Brain microvascular endothelial cell (primary cell): ENCODE data around the gene ABL2.

Experiments
- DNase-seq: peaks from one replicate; pipeline ENCODE4 v3.0.0-alpha.2; 2020
- H3K27ac ChIP-seq: fragments of 250-450 bp; sonication (Bioruptor Pico); 2 replicates; pipeline ENCODE4 v1.5.1; 2020; ENCODE audit warnings: mild to moderate bottlenecking, moderate library complexity
- H3K27me3 ChIP-seq: fragments of 250-450 bp; sonication (Bioruptor Pico); replicated peaks from 2 replicates; pipeline ENCODE4 v1.5.1; 2020; ENCODE audit warnings: mild to moderate bottlenecking
- H3K36me3 ChIP-seq: fragments of 250-450 bp; sonication (Bioruptor Pico); replicated peaks from 2 replicates; pipeline ENCODE4 v1.5.1; 2020; ENCODE audit warnings: mild to moderate bottlenecking
- H3K4me3 ChIP-seq: 2 replicates; pipeline ENCODE4 v1.5.1; 2011; ENCODE audit warnings: low read depth, mild to moderate bottlenecking, control low read depth, low read length, moderate library complexity
- in situ Hi-C: cut with HindIII; loops from 2 replicates; pipeline ENCODE4 v1.10.0; 2017; ENCODE audit warnings: low sequenced_read_pairs, low pct_ligation_motif_present
- TF ChIP-seq, protein P1 (sequence below): IDR thresholded peaks from 2 replicates; pipeline ENCODE4 v1.5.1; 2011; ENCODE audit warnings: low read depth, mild to moderate bottlenecking, moderate library complexity, low read length, control low read depth, inconsistent platforms; ENCODE audit errors: missing control alignments

Gene ABL2

DNA sequence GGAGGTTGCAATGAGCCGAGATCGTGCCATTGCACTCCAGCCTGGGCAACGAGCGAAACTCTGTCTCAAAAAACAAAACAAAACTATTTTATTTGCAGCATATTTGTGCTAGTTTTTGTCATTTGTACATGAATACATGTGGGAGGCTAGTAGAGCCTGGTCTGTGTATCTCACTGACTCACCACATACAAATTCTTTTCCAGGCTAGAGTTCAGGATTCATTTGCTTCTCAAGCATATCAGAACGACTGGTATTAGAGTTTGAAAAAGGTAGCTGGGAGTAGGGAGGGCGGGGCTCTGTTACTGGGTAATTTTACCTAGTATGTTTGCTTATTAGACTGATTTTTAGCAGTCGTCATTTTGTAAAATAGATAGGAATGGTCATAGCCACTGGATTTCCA lies 152.1 kb downstream of the ABL2 start:
- peak overlapping the region; percentile 47 for H3K27ac ChIP-seq
- in situ Hi-C loops, result no loop called here
- H3K36me3 ChIP-seq, result no peaks in the 10 kb centered on the region
- H3K27me3 ChIP-seq, result no peaks in the 10 kb centered on the region
- TF ChIP-seq, protein P1, sequence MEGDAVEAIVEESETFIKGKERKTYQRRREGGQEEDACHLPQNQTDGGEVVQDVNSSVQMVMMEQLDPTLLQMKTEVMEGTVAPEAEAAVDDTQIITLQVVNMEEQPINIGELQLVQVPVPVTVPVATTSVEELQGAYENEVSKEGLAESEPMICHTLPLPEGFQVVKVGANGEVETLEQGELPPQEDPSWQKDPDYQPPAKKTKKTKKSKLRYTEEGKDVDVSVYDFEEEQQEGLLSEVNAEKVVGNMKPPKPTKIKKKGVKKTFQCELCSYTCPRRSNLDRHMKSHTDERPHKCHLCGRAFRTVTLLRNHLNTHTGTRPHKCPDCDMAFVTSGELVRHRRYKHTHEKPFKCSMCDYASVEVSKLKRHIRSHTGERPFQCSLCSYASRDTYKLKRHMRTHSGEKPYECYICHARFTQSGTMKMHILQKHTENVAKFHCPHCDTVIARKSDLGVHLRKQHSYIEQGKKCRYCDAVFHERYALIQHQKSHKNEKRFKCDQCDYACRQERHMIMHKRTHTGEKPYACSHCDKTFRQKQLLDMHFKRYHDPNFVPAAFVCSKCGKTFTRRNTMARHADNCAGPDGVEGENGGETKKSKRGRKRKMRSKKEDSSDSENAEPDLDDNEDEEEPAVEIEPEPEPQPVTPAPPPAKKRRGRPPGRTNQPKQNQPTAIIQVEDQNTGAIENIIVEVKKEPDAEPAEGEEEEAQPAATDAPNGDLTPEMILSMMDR, result no peak
- DNase-seq, result peak; percentile 68
- H3K4me3 ChIP-seq, result no peak overlapping the region

DNA sequence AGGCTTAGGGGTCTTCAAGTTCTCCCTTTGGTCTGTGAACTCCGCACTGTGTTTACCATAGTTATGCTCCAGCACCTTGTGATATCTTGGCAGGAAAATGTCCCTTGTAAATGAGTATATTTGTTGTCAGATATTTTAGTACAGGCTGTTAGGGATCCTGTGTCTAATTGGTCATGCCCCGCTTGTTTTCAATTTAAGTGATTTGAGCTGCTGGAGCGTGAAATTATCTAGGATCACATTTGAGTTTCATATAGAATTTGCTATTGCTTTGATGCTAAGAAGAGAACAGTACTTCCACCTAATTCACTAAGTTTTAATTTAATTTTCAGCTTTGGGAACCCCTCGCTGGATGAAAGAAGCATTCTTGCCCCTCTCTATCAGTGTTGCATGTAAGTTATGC lies 163.0 kb downstream of the ABL2 start:
- Histone ChIP-seq H3K4me3 (no peak overlapping the region), H3K27ac (no peak overlapping the region), H3K36me3 (peaks cover 15% of the 10 kb centered on the region), H3K27me3 (no peaks in the 10 kb centered on the region)
- DNase-seq, result no peak
- TF ChIP-seq, protein P1, result no peak
- in situ Hi-C loops, result no loop called here

DNA sequence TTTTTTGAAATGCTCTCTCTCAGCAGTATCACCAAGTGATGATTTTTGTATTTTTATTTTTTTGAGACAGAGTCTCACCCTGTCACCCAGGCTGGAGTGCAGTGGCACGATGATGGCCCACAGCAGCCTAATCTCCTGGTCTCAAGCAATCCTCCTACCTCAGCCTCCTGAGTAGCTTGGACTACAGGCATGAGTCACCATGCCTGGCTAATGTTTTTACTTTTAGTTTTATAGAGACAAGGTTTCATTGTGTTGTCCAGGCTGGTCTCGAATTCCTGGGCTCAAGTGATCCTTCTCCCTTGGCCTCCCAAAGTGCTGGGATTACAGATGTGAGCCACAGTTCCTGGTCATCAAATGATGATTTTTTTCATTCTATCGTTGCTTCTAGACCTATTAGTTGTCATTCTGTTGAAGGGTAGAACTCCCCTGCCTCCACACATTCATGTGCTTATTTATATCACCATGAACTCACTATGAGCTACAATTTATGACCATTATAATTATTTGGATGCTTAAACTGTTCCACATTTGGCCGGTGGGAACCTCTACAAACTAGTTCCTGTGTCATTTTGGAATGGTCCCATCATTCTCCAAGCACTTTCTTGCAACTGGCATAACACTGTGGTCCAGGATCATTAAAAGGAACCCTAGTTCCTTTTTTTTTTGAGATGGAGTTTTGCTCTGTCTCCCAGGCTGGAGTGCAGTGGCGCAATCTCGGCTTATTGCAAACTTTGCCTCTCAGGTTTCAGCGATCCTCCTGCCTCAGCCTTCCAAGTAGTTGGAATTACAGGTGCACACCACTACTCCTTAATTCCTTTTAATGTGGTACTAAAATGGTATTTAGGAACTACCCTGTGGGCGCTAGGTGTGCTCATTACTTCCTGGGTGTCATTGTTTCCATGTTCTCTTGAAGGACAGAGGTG lies 167.9 kb downstream of the ABL2 start:
- Histone ChIP-seq H3K27me3 (no peaks in the 10 kb centered on the region), H3K27ac (no peak overlapping the region), H3K36me3 (peaks cover 6% of the 10 kb centered on the region), H3K4me3 (no peak overlapping the region)
- TF ChIP-seq, protein P1, result no peak
- in situ Hi-C loops, result no loop called here
- no peak for DNase-seq

DNA sequence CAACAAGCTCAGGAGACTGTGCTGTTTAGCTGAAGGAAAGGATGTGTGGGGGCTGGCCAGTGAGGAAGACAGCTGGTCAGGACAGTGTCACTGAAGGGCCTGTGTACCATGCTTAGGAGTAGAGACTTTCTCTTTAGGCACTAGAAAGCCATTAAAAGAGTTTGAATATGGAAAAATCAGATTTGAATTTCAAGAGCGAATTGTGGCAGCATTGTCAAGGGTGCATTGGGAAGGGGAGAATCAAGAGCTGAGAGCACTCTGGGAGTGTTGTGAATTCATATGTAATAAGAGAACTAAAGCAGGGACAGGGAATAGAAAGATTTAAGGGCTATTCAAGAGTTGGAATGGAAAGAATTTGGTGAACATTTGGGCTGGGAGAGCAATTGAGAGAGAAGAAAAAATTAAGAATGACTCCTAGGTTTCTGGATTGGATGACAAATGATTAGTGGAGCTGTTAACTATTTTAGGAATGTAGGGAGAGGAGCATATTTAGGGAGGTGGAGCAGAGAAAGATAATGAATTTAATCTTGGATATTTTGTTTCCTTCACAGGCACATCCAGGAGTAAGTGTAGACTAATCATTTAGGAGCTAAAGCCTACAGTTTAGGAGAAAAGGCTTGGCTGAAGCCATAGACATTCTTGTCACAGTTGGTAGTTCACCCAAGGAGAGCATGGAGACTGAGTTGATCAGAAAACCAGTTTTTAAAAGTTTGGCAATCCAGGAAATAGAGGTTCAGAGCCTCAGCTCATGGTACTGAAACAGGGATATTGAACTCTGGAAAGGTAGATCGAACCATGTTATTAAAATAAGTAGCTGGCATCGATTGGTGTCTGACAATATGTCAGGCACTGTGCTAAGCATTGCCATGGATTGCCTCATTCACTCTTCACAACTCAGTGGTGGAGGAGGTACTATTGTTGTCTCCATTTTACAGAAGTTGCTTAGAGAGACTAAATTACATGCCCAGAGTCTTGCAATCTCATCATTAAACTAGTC lies 170.7 kb downstream of the ABL2 start:
- Histone ChIP-seq H3K4me3 (no peak overlapping the region), H3K27ac (peak overlapping the region; percentile 22), H3K36me3 (peaks cover 7% of the 10 kb centered on the region), H3K27me3 (no peaks in the 10 kb centered on the region)
- in situ Hi-C loops, result no loop called here
- TF ChIP-seq, protein P1, result no peak
- DNase-seq, result no peak

DNA sequence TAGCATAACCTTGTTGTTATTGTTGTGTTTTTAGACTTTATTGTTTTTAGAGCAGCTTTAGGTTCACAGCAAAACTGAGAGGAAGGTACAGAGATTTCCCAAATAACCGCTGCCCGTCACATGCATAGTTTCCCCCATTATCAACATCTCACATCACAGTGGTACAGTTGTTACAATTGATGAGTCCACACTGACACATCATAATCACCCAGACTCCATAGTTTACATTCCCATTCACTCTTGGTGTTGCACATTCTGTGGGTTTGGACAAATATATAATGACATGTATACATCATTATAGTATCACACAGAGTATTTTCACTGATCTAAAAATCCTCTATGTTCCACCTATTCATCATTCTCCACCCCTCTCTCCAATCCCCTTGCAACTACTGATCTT lies 173.5 kb downstream of the ABL2 start:
- TF ChIP-seq, protein P1, result no peak
- H3K27ac ChIP-seq, result no peak overlapping the region
- H3K36me3 ChIP-seq, result peaks cover 7% of the 10 kb centered on the region
- no peak for DNase-seq
- in situ Hi-C loops, result no loop called here
- H3K4me3 ChIP-seq, result no peak overlapping the region
- H3K27me3 ChIP-seq, result no peaks in the 10 kb centered on the region
